Stimulated activated effector memory CD8-positive, alpha-beta T cell treated with anti-CD3 and anti-CD28 coated beads, Interleukin-12 subunit alpha, Interleukin-12 subunit beta, amount 100 ng/mL, for 72 hours (primary cell): ENCODE results near the gene PARP6.

Experiments used
- ATAC-seq: fragments of 150-1000 bp; cut with Tn5 transposase; 2 replicates; pipeline ENCODE4 v1.10.0; 2021
- DNase-seq, 2 donors: peaks; one replicate each; pipeline ENCODE4 v3.0.0; 2021 to 2022; ENCODE audit warnings: low spot score in 2 of 2
- H3K27ac Mint-ChIP-seq: one replicate; pipeline ENCODE4 v1.8.0; 2022; ENCODE audit warnings: mild to moderate bottlenecking, mixed read lengths
- H3K36me3 Mint-ChIP-seq: one replicate; pipeline ENCODE4 v1.8.0; 2022; ENCODE audit warnings: mild to moderate bottlenecking, mixed read lengths
- H3K4me1 Mint-ChIP-seq: one replicate; pipeline ENCODE4 v1.8.0; 2022; ENCODE audit warnings: mixed read lengths
- H3K4me3 Mint-ChIP-seq: one replicate; pipeline ENCODE4 v1.8.0; 2022; ENCODE audit warnings: mild to moderate bottlenecking, mixed read lengths
- H3K9me3 Mint-ChIP-seq: one replicate; pipeline ENCODE4 v1.8.0; 2022; ENCODE audit warnings: mixed read lengths

Gene PARP6

DNA sequence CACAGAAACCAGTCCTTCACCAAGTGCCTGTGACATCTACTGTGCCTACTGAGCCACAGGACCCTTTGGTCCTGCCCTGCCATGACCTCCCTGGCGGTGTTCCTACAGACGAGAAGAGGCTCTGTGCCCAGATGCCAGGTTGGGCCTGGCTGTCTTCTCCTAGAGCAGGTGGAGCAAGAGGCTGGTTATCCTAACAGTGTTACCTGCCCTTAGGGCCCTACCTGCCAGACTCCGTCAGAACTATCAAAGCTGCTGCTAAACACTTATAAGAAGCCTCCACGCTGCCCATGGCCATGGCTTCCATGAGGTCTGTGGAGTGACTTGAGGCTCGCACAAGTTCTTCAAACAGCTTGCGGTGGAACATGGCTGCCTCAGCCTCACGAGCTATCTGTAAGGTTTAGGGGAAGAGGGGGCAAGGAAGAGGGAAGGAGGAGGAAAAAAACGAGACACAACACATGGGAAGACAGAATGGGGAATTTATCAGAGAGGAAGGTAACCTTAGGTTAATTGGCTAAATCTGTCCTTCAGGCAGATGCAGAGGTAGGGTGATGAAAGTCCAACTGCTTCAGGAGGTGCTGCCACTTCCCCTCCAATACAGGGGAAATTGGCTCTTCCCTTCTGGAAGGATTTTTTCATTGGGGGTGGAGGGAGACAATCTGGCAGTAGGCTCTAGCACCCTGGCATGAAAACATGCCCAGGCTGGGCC lies 69.4 kb downstream of the PARP6 start:
- DNase-seq (no peak), ATAC-seq (no peak)
- Mint-ChIP-seq H3K27ac (peak overlapping the region; percentile 95), H3K4me1 (peaks cover 54% of the 10 kb centered on the region), H3K9me3 (no peaks in the 10 kb centered on the region), H3K4me3 (no peak overlapping the region), H3K36me3 (peaks cover 100% of the 10 kb centered on the region)

DNA sequence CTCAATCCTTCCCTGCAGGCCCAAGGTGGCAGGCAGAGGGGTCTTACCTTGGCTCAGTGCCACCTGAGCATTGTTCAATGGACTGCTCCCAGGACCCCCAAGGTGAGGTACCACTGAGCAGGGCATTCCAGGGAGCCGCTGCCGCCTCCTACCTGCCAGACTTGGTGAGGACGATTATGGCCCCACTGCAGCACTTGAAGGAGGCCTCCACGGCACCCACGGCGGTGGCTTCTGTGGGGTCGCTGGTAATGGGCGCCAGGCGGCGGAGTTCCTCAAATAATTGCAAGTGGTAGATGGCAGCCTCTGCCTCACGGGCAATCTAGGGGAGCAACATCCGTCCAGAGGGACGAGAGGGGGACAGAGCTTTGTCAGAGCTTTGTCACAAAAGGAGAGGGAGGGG lies 70.1 kb downstream of the PARP6 start:
- no peak overlapping the region for H3K4me3 Mint-ChIP-seq
- ATAC-seq: no peak
- H3K4me1 Mint-ChIP-seq: peaks cover 56% of the 10 kb centered on the region
- DNase-seq: no peak
- H3K27ac Mint-ChIP-seq: peak overlapping the region; percentile 95
- peaks cover 100% of the 10 kb centered on the region for H3K36me3 Mint-ChIP-seq
- H3K9me3 Mint-ChIP-seq: no peaks in the 10 kb centered on the region

- no peak for ATAC-seq
- Mint-ChIP-seq H3K4me3 (no peak overlapping the region), H3K4me1 (peaks cover 50% of the 10 kb centered on the region), H3K9me3 (no peaks in the 10 kb centered on the region), H3K36me3 (peaks cover 100% of the 10 kb centered on the region), H3K27ac (peak overlapping the region; percentile 95)
- no peak for DNase-seq
These were observed 70.9 kb downstream of the PARP6 start for GRCh38 chr15:72201391-72201921.

DNA sequence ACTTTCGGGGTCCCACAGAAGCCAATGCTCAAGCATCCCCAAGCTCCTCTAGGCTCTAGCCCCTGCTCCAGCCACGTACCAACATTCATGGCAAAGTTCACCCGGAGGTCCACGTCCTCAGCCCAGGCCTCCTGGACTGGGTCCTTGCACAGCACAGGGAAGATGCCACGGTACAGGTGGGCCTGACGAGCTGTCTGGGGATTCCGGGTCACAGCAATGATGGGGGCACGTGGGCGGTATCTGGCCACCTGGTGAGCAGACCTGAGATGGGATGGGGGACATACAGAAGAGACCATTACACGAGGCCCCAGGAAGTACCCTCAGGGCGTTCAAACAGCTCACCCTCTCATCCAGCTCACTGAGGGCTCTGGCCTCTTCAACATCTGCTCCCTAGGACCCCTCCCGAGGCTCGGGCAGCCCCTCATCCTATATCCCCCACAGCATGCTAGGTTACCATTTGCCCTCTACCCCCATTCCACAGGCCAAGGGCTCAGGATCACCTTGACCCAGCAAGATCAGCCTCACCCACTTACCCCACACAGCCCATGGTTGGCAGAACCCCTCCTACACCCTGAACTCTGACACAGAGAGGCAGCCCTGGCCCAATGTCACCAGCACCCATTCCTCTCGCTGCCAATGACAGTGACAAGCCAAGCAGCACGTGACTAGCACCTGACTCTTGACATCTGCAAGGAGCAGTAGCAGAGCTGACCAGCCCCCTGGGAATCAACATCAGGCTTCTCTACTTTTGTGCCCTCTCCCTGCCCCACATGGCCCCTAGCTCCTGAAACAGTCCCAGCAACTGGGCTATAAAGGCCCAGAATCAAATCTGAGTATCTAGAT lies 71.7 kb downstream of the PARP6 start:
- H3K4me3 Mint-ChIP-seq: no peak overlapping the region
- no peaks in the 10 kb centered on the region for H3K9me3 Mint-ChIP-seq
- DNase-seq: no peak
- peaks cover 48% of the 10 kb centered on the region for H3K4me1 Mint-ChIP-seq
- no peak for ATAC-seq
- peaks cover 98% of the 10 kb centered on the region for H3K36me3 Mint-ChIP-seq
- H3K27ac Mint-ChIP-seq: peak overlapping the region; percentile 95

DNA sequence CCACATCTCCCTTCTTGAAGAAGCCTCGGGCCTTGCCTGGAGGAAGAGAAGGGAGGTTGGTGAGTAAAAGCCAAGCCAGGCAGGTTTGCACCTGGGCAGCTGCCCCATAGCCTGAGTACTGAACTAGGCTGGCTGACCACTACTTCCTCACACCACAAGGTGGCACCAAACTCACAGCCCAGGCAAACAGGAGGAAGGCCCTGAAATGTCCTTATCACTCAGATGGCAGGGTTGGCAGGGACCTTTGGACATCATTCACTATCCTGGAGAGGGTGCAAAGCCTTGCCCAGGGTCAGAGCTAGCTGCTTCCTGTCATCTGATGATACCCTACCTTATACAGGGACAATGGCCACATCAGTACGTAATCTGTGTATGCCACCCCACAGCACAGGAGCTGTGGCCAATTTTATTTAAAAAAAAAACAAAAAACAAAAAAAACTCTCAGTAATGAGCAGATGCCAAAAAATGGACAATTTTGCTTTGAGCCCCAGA lies 72.6 kb downstream of the PARP6 start:
- Mint-ChIP-seq H3K9me3 (no peaks in the 10 kb centered on the region), H3K4me3 (peak overlapping the region; percentile 67), H3K4me1 (peaks cover 39% of the 10 kb centered on the region), H3K36me3 (peaks cover 90% of the 10 kb centered on the region), H3K27ac (peak overlapping the region; percentile 95)
- DNase-seq (peak; percentile 61 to 80), ATAC-seq (peak; percentile 66)

- Mint-ChIP-seq H3K36me3 (peaks cover 84% of the 10 kb centered on the region), H3K4me3 (peak overlapping the region; percentile 67), H3K27ac (peak overlapping the region; percentile 95), H3K4me1 (peaks cover 37% of the 10 kb centered on the region), H3K9me3 (no peaks in the 10 kb centered on the region)
- no peak for ATAC-seq
- no peak for DNase-seq
These were observed 73.2 kb downstream of the PARP6 start for GRCh38 chr15:72199205-72199515.

- Mint-ChIP-seq H3K27ac (peak overlapping the region; percentile 95), H3K9me3 (no peaks in the 10 kb centered on the region), H3K36me3 (peaks cover 78% of the 10 kb centered on the region), H3K4me3 (peak overlapping the region; percentile 67), H3K4me1 (peaks cover 36% of the 10 kb centered on the region)
- DNase-seq: no peak
- ATAC-seq: peak; percentile 6
These were observed 73.8 kb downstream of the PARP6 start for GRCh38 chr15:72198356-72199204.

GRCh38 chr15:72197460-72198355 lies 74.6 kb downstream of the PARP6 start, which contains the start of gene GRAMD2A:
TSS of gene GRAMD2A (minus strand) at chr15:72197787.
- peak in 1 of 2 donors; percentile 32 for DNase-seq

DNA sequence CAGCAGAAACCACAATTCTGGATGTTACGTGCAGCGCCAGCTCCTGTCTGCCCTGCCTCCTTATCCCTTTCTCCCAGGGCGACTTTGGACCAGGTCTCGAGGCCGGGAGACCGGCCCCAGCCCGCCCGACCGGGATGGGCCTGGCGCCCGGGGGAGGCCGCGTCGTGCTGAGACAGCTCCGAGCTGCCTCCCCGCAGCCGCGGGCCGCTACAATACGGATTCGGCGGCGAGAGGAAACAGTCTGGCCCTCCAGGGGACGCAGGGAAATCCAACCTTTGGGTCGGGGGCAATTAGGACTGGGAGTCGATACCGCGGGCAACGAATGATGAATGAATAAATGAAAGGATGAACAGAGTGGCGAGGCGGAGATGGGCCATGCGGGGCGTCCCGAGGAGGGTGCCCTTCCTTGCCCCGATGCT lies 75.3 kb downstream of the PARP6 start:
- ATAC-seq (peak; percentile 6), DNase-seq (no peak)
- Mint-ChIP-seq H3K4me3 (no peak overlapping the region), H3K9me3 (no peaks in the 10 kb centered on the region), H3K27ac (peak overlapping the region; percentile 95), H3K36me3 (peaks cover 63% of the 10 kb centered on the region), H3K4me1 (peaks cover 27% of the 10 kb centered on the region)

More at GRCh38 chr15:72197460-72198355, 74.6 kb downstream of the PARP6 start, which contains the start of gene GRAMD2A:
- H3K27ac Mint-ChIP-seq: peak within 1 kb of the TSS; percentile 95
- peak within 1 kb of the TSS; percentile 67 for H3K4me3 Mint-ChIP-seq
- peaks cover 69% of the 10 kb centered on the region for H3K36me3 Mint-ChIP-seq
- ATAC-seq: peak; percentile 56
- H3K9me3 Mint-ChIP-seq: no peaks in the 10 kb centered on the region
- peaks cover 27% of the 10 kb centered on the region for H3K4me1 Mint-ChIP-seq

DNA sequence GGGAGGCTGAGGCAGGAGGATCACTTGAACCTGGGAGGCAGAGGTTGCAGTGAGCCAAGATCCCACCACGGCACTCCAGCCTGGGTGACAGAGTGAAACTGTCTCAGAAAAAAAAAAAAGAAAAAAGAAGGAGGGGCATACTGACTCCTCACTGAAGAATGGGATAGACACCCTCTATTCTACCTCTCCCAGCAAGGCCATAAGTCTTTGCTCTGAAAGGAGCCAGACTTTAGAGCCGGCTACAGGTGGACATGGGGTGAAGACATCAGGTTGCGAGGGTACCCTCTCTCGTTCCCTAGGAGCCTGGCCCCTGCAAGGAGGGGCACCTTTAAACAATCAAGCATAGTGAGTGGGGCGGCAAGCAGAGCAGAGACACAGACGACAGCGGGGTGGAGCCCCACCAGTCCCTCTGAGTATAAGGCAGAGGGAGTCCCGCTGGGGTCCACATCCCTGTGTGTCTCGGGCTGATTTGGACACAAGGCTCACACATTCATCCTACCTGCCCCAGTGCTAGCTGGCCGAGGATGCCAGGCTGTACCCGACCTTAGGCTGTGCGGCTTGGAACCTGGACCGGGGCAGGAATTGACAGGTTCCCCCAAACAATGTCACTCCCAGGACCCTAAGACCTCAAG lies 75.8 kb downstream of the PARP6 start:
- no peak overlapping the region for H3K4me3 Mint-ChIP-seq
- peak overlapping the region; percentile 95 for H3K27ac Mint-ChIP-seq
- H3K36me3 Mint-ChIP-seq: peaks cover 58% of the 10 kb centered on the region
- ATAC-seq (peak; percentile 7), DNase-seq (no peak)
- H3K4me1 Mint-ChIP-seq: peaks cover 27% of the 10 kb centered on the region
- no peaks in the 10 kb centered on the region for H3K9me3 Mint-ChIP-seq

DNA sequence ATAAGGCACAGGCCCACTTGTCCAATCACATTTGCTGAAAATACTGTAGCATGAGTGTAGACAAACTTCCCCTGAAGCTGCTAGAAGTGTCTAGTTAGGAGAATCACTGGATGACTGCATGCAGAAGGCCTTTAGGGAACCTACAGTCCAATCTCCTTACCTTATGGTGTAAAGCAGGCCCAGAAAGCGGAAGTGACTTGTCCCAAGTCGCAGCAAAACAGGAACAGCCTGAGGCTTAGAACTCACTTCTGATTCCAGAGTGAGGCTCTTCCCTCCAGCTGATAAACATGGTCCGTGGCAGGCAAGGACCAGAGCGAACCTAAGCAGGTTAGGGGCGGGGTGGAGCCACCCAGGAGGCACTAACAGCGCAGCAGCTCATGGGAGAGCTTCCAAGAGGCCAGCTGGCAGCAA lies 77.2 kb downstream of the PARP6 start:
- peaks cover 43% of the 10 kb centered on the region for H3K36me3 Mint-ChIP-seq
- H3K9me3 Mint-ChIP-seq: no peaks in the 10 kb centered on the region
- no peak for ATAC-seq
- no peak for DNase-seq
- peaks cover 17% of the 10 kb centered on the region for H3K4me1 Mint-ChIP-seq
- no peak overlapping the region for H3K4me3 Mint-ChIP-seq
- no peak overlapping the region for H3K27ac Mint-ChIP-seq

- no peak overlapping the region for H3K27ac Mint-ChIP-seq
- no peak for ATAC-seq
These were observed 78.4 kb downstream of the PARP6 start for GRCh38 chr15:72193836-72194396.

DNA sequence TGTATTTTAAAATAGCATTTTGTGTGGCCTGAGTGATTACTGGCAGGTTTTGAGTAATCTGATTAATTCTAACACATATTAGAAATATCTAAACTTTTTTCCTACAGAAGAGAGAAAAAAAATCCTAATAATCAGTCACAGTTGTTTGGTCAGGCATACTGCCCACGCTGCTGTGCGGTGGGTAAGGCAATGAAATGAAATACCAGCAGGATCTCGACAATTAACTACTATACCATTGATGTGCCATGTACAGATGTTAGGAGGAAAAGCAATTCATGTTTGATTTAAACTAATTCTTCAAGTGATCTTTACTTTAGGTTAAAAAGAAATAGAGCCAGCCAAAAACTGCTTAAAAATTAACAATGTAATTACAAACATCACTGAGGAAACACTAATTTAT lies 79.9 kb downstream of the PARP6 start:
- DNase-seq (no peak), ATAC-seq (no peak)
- Mint-ChIP-seq H3K4me1 (no peaks in the 10 kb centered on the region), H3K27ac (no peak overlapping the region), H3K9me3 (no peaks in the 10 kb centered on the region), H3K36me3 (peaks cover 16% of the 10 kb centered on the region), H3K4me3 (no peak overlapping the region)

More at GRCh38 chr15:72193836-72194396, 78.4 kb downstream of the PARP6 start:
- Mint-ChIP-seq H3K4me1 (peaks cover 14% of the 10 kb centered on the region), H3K9me3 (no peaks in the 10 kb centered on the region), H3K4me3 (no peak overlapping the region), H3K36me3 (peaks cover 31% of the 10 kb centered on the region)
- DNase-seq: no peak
